HG02623 (cell line): ENCODE results near the gene TNFRSF18.
"Not testable (repeated sequence)": the region's sequence is repeated elsewhere in the genome, so short reads cannot be mapped to it uniquely, and the experiment has no call there.

ENCODE experiments used
- ATAC-seq: cut with Tn5 transposase; IDR thresholded peaks from one replicate; pipeline ENCODE4 v1.9.1; 2021; ENCODE audit warnings: moderate library complexity; ENCODE audit not compliant: unreplicated experiment

TNFRSF18 gene

GRCh38 chr1:1199141-1199960 is 7.0 kb downstream of the TNFRSF18 start:
- no peak for ATAC-seq

GRCh38 chr1:1198423-1199140 is 7.8 kb downstream of the TNFRSF18 start:
- no peak for ATAC-seq

- ATAC-seq = no peak
Measured at GRCh38 chr1:1197551-1198422, 8.6 kb downstream of the TNFRSF18 start.

GRCh38 chr1:1197188-1197500 is 9.2 kb downstream of the TNFRSF18 start:
- ATAC-seq = no peak

- no peak for ATAC-seq
Measured at GRCh38 chr1:1196431-1197187, 9.8 kb downstream of the TNFRSF18 start.

- not testable (repeated sequence) for ATAC-seq
Measured at GRCh38 chr1:1195726-1196125, 10.7 kb downstream of the TNFRSF18 start.

GRCh38 chr1:1194723-1195122 is 11.7 kb downstream of the TNFRSF18 start:
- ATAC-seq = no peak

- no peak for ATAC-seq
Measured at GRCh38 chr1:1191734-1192133, 14.7 kb downstream of the TNFRSF18 start.

- no peak for ATAC-seq
Measured at GRCh38 chr1:1189111-1189510, 17.3 kb downstream of the TNFRSF18 start.

- no peak for ATAC-seq
Measured at GRCh38 chr1:1187938-1188337, 18.5 kb downstream of the TNFRSF18 start.

- ATAC-seq = no peak
Measured at GRCh38 chr1:1185101-1185765, 21.2 kb downstream of the TNFRSF18 start.

- no peak for ATAC-seq
Measured at GRCh38 chr1:1183833-1184775, 22.3 kb downstream of the TNFRSF18 start.

GRCh38 chr1:1183221-1183747 is 23.1 kb downstream of the TNFRSF18 start:
- ATAC-seq = no peak

- ATAC-seq = no peak
Measured at GRCh38 chr1:1182491-1183220, 23.7 kb downstream of the TNFRSF18 start.

- no peak for ATAC-seq
Measured at GRCh38 chr1:1181938-1182410, 24.4 kb downstream of the TNFRSF18 start.

GRCh38 chr1:1181129-1181937 is 25.1 kb downstream of the TNFRSF18 start:
- no peak for ATAC-seq
